HepG2 (cell line): ENCODE data around the gene FXR2. TPM values are rescaled to one million over a fixed set of nuclear protein-coding genes. Genes with fewer than 3 reads are reported as not detected.
A peak's percentile ranks its signal among the peaks of the same experiment; 100 is the strongest.

Experiments
- ATF7 ChIP-seq, 2 experiments: fragments of 450-650 bp in 1 of 2; sonication (generic) in 1 of 2; formaldehyde crosslinking in 1 of 2; IDR thresholded peaks; 2 replicates each; pipeline versions ENCODE4 v1.4.0 to v1.6.1; 2016 to 2020; ENCODE audit warnings: antibody characterized with exemption in 1 of 2, mild to moderate bottlenecking in 1 of 2, missing genetic modification reagents in 1 of 2
- BCLAF1 ChIP-seq: fragments of 450-650 bp; IDR thresholded peaks from 2 replicates; pipeline ENCODE4 v1.6.1; 2017; ENCODE audit warnings: mild to moderate bottlenecking
- CC2D1A ChIP-seq: sonication (generic); formaldehyde crosslinking; IDR thresholded peaks from 2 replicates; pipeline ENCODE4 v1.8.1; 2023; ENCODE audit warnings: mild to moderate bottlenecking, missing genetic modification reagents
- EZH2 ChIP-seq: conservative IDR thresholded peaks from 2 replicates; pipeline ENCODE4 v1.6.1; 2012; ENCODE audit warnings: mild to moderate bottlenecking, low read depth, low read length, moderate library complexity
- GRHL1 ChIP-seq: sonication (generic); formaldehyde crosslinking; conservative IDR thresholded peaks from 2 replicates; pipeline ENCODE4 v1.8.0; 2022; ENCODE audit warnings: missing genetic modification reagents
- ISX ChIP-seq: sonication (generic); formaldehyde crosslinking; conservative IDR thresholded peaks from 2 replicates; pipeline ENCODE4 v1.5.0; 2020; ENCODE audit warnings: missing genetic modification reagents
- KDM1A ChIP-seq: IDR thresholded peaks from 2 replicates; pipeline ENCODE4 v1.6.1; 2016; ENCODE audit warnings: missing compliant biosample characterization
- KMT2A ChIP-seq: sonication (generic); formaldehyde crosslinking; IDR thresholded peaks from 2 replicates; pipeline ENCODE4 v1.4.0; 2020; ENCODE audit warnings: missing genetic modification reagents
- REST ChIP-seq, 2 experiments: IDR thresholded peaks; 2 replicates each; pipeline ENCODE4 v1.6.1; 2011 to 2012; ENCODE audit warnings: low read length in 2 of 2, borderline replicate concordance in 1 of 2, low read depth in 1 of 2, mild to moderate bottlenecking in 1 of 2, moderate library complexity in 1 of 2
- SALL1 ChIP-seq: sonication (generic); formaldehyde crosslinking; IDR thresholded peaks from 2 replicates; pipeline ENCODE4 v1.8.0; 2022; ENCODE audit warnings: mild to moderate bottlenecking, missing genetic modification reagents
- TOE1 ChIP-seq: sonication (generic); formaldehyde crosslinking; IDR thresholded peaks from 2 replicates; pipeline ENCODE4 v1.4.0; 2020; ENCODE audit warnings: mild to moderate bottlenecking, missing genetic modification reagents
- ZBTB7A ChIP-seq: sonication (generic); formaldehyde crosslinking; IDR thresholded peaks from 2 replicates; pipeline ENCODE4 v1.8.0; 2022; ENCODE audit warnings: mild to moderate bottlenecking, missing genetic modification reagents
- ZKSCAN8 ChIP-seq: IDR thresholded peaks from 2 replicates; pipeline ENCODE4 v1.6.1; 2016; ENCODE audit warnings: borderline replicate concordance, missing genetic modification reagents, missing compliant biosample characterization
- ZNF367 ChIP-seq: sonication (generic); formaldehyde crosslinking; IDR thresholded peaks from 2 replicates; pipeline ENCODE4 v1.4.0; 2020; ENCODE audit warnings: missing genetic modification reagents, borderline replicate concordance
- ZNF501 ChIP-seq: sonication (generic); formaldehyde crosslinking; IDR thresholded peaks from 2 replicates; pipeline ENCODE4 v1.5.1; 2020; ENCODE audit warnings: mild to moderate bottlenecking, moderate library complexity, missing genetic modification reagents
- ZNF576 ChIP-seq: sonication (generic); formaldehyde crosslinking; IDR thresholded peaks from 2 replicates; pipeline ENCODE4 v1.4.0; 2020; ENCODE audit warnings: mild to moderate bottlenecking, missing genetic modification reagents
- ZNF703 ChIP-seq: sonication (generic); formaldehyde crosslinking; IDR thresholded peaks from 2 replicates; pipeline ENCODE4 v1.5.1; 2020; ENCODE audit warnings: missing genetic modification reagents, mild to moderate bottlenecking, moderate library complexity, borderline replicate concordance
- ZUFSP ChIP-seq: sonication (generic); formaldehyde crosslinking; IDR thresholded peaks from 2 replicates; pipeline ENCODE4 v1.9.0; 2021; ENCODE audit warnings: missing genetic modification reagents, mild to moderate bottlenecking, borderline replicate concordance
- polyA plus RNA-seq, 8 experiments: library from polyadenylated mRNA; depleted of rRNA in 3 of 8; stranded (reverse) in 7 of 8; unstranded in 1 of 8; fragments of >200 nt; fragmentation: Illumina TruSeq in 4 of 8; extraction: Trizol in 4 of 8; gene quantifications; 2 replicates each; pipeline versions ENCODE4 v1.2.1 to v1.2.3, GENCODE V29; 2011 to 2016; ENCODE audit warnings: low read depth in 4 of 8, missing spikeins in 1 of 8, mixed read lengths in 1 of 8; ENCODE audit not compliant: insufficient read depth in 1 of 8
- total RNA-seq, 5 experiments: library from RNA; depleted of rRNA; stranded (reverse); fragments of >200 nt; fragmentation: Illumina TruSeq; extraction: Trizol; gene quantifications; 2 replicates each; pipeline ENCODE4 v1.2.3, GENCODE V29; 2016; ENCODE audit warnings: low read depth in 1 of 5

FXR2 gene
- total and polyA plus RNA-seq, 2 of the 13 experiments (the other 11 are each of a cell fraction or from before 2014, with no cell fraction given) = 20.9 to 24.4 TPM

GRCh38 chr17:7572588-7573323 lies 41.9 kb downstream of the FXR2 start (continued):
- TF ChIP-seq ZNF367 (CRISPR knock-in tag) (no peak), ISX (CRISPR knock-in tag) (no peak), ZNF501 (CRISPR knock-in tag) (peak; percentile 93; the same call in 1 of the 2 replicates), SALL1 (CRISPR knock-in tag) (no peak; the same call in 1 of the 2 replicates), ZUFSP (CRISPR knock-in tag) (no peak), ZNF576 (CRISPR knock-in tag) (no peak; the same call in none of the 2 replicates), CC2D1A (CRISPR knock-in tag) (no peak), ZKSCAN8 (no peak), ATF7 (IDR thresholded peaks at IDR 0.05) (no peak), ATF7 (CRISPR knock-in tag; IDR thresholded peaks at IDR 0.05) (peak; percentile 81; the same call in 1 of the 2 replicates), REST (IDR thresholded peaks at IDR 0.05; ENCODE audit: borderline replicate concordance in 1 of 2, low read depth in 1 of 2, low read length in 2 of 2) (peak in 1 of 2 experiments; percentile 55; a peak in 1 of 4 replicates), KMT2A (0 out of 2 replicates have a peak, but pooled peaks have one; percentile 14), TOE1 (CRISPR knock-in tag) (no peak), BCLAF1 (no peak), EZH2 (no peak), ZNF703 (CRISPR knock-in tag) (no peak), ZBTB7A (CRISPR knock-in tag) (no peak), GRHL1 (no peak), KDM1A (CRISPR knock-in tag) (no peak)
